ENCODE data around the gene TTC9B. TPM values are rescaled to one million over a fixed set of nuclear protein-coding genes. Genes with fewer than 3 reads are reported as not detected.

Gene TTC9B
- total and polyA plus RNA-seq, 10 donors = not detected

DNA sequence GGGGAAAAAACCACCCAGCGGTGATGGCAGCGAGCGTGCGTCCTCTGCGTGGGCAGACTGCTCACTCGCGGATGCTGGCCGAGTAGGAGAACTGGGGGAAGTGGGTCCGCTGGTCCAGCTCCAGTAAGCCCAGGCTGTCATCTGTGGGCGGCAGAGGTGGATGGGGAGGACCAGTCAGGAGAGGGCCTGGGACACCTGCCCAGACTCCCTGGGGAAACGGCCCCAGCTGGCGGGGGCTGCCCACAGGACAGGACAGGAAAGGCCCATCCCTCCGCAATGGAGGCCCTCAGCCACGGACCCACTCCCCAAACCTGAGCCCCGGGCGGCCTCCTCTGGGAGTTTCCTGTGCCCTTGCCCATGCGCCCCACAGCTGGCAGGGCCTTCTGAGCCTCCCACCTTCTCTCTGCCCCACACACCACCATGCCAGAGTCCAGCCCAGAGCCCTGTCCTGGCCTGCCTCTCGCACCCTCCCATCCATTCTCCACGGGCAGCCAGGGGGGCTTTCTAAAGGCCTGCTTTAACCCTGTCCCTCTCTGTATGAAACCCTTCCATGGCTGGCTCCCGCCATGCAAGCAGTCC lies 15.7 kb upstream of the TTC9B start:
- no peak overlapping the region for H3K4me3 ChIP-seq
- DNase-seq = no peak
- WGBS, 5 donors = 90 to 96% (median 94%) methylated on average over 14 to 20 of the region's 20 CpGs
- TF ChIP-seq, protein P1, sequence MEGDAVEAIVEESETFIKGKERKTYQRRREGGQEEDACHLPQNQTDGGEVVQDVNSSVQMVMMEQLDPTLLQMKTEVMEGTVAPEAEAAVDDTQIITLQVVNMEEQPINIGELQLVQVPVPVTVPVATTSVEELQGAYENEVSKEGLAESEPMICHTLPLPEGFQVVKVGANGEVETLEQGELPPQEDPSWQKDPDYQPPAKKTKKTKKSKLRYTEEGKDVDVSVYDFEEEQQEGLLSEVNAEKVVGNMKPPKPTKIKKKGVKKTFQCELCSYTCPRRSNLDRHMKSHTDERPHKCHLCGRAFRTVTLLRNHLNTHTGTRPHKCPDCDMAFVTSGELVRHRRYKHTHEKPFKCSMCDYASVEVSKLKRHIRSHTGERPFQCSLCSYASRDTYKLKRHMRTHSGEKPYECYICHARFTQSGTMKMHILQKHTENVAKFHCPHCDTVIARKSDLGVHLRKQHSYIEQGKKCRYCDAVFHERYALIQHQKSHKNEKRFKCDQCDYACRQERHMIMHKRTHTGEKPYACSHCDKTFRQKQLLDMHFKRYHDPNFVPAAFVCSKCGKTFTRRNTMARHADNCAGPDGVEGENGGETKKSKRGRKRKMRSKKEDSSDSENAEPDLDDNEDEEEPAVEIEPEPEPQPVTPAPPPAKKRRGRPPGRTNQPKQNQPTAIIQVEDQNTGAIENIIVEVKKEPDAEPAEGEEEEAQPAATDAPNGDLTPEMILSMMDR (IDR thresholded peaks at IDR 0.05 in 8 of 11, conservative IDR thresholded peaks at IDR 0.05 in 3 of 11) = no peak
- no peak for TF ChIP-seq POLR2A (IDR thresholded peaks at IDR 0.05)
- no peak for TF ChIP-seq POLR2AphosphoS5 (IDR thresholded peaks at IDR 0.05)
- H3K27me3 ChIP-seq (replicated peaks in 1 of 7) = no peaks in the 10 kb centered on the region
- H3K27ac ChIP-seq = peak overlapping the region in 1 of 8 donors; percentile 20
- intact Hi-C loops (cut with DNase I; ENCODE audit: low total_unique reads) = no loop called here
- H3K9me3 ChIP-seq = no peaks in the 10 kb centered on the region
- peaks cover 0 to 36% (median 16%) of the 10 kb centered on the region in 6 donors for H3K4me1 ChIP-seq
- H3K36me3 ChIP-seq = peaks cover 0 to 69% (median 59%) of the 10 kb centered on the region in 6 donors

DNA sequence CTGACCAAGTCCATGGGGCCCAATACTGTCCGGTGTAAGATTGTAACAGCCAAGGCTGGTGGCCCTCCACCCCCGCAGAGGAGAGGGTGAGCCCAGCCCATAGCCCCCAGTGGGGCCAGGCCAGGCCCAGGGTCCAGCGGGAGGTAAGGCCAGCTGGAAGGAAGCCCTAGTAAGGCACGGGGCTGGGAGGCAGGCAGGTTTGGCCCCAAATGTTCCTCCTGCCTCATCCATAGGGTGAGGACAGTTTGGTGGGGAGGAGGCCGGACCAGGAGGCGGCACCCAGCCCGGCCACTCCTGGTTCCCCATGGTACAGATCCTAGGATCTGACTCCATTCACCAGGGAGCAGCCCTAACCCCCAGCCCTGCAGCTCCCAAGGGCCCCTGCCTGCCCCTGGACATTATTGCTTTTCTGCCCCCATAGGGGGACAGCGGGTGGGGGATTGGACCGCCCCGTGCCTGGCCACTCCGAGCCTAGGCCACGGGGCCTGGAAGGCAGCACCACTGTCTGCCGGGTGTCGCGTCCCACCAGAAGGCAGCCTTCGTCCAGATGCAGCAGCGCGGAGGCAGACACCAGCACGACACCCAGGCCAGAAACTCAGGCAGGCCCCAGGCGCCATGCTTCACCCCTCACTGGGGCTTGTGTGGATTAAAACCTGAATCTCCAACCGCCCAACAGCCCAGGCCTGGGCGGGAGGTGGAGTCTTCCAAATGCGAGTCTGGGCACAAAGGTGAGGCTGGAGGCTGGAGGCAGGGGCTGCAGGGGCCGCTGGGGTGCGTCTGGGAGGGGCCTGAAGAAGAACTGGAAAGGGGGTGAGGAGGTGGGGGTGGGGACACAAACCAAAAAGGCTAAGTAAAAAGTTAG lies 15.0 kb upstream of the TTC9B start:
- peak in 1 of 3 donors; percentile 36 for TF ChIP-seq POLR2AphosphoS5 (IDR thresholded peaks at IDR 0.05)
- no peak for TF ChIP-seq POLR2A (IDR thresholded peaks at IDR 0.05)
- TF ChIP-seq, protein P1 (IDR thresholded peaks at IDR 0.05 in 8 of 11, conservative IDR thresholded peaks at IDR 0.05 in 3 of 11) = no peak
- Histone ChIP-seq H3K9me3 (no peaks in the 10 kb centered on the region), H3K27ac (peak overlapping the region in 1 of 8 donors; percentile 63), H3K4me3 (no peak overlapping the region), H3K36me3 (peaks cover 0 to 62% (median 52%) of the 10 kb centered on the region in 6 donors), H3K4me1 (peaks cover 0 to 36% (median 16%) of the 10 kb centered on the region in 6 donors), H3K27me3 (replicated peaks in 1 of 7) (no peaks in the 10 kb centered on the region)
- WGBS, 5 donors = 93 to 100% (median 95%) methylated on average over 13 to 25 of the region's 25 CpGs
- intact Hi-C loops (cut with DNase I; ENCODE audit: low total_unique reads) = no loop called here
- DNase-seq = no peak

DNA sequence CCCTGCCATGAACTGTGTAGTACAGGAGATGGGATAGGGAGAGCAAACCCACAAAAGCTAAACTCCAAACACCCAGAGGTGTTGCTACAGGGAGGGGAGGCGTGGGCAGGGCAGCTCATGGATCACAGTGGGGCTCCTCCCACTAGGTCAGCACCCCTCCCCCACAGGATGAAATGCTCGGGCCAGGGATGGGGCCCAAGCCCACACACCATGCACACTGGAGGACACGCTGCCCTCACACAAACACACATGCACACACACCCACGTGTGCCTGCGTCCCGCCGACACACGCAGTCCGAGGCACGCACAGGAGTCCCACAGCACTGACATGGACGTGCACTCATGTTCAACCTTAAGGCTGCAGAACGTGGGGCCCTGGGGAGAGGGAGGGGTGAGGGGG lies 14.3 kb upstream of the TTC9B start:
- DNase-seq = no peak
- no peaks in the 10 kb centered on the region for H3K9me3 ChIP-seq
- H3K27ac ChIP-seq = peak overlapping the region in 4 of 8 donors; percentile 40 to 65 (median 62)
- TF ChIP-seq, protein P1 (IDR thresholded peaks at IDR 0.05 in 8 of 11, conservative IDR thresholded peaks at IDR 0.05 in 3 of 11) = no peak
- peak in 2 of 3 donors; percentile 22 to 55 for TF ChIP-seq POLR2AphosphoS5 (IDR thresholded peaks at IDR 0.05)
- H3K36me3 ChIP-seq = peaks cover 0 to 55% (median 45%) of the 10 kb centered on the region in 6 donors
- no peak overlapping the region for H3K4me3 ChIP-seq
- peaks cover 0 to 5% (median 0%) of the 10 kb centered on the region in 7 donors for H3K27me3 ChIP-seq (replicated peaks in 1 of 7)
- intact Hi-C loops (cut with DNase I; ENCODE audit: low total_unique reads) = no loop called here
- peaks cover 0 to 36% (median 16%) of the 10 kb centered on the region in 6 donors for H3K4me1 ChIP-seq
- WGBS, 5 donors = 78 to 92% (median 89%) methylated on average over 12 of the region's 12 CpGs

Data from spleen (tissue), 11 donors.